AG09309 (cell line): ENCODE data around the gene TRA2B.

ENCODE experiments used
- DNase-seq: peaks from one replicate; pipeline ENCODE4 v3.0.0-alpha.2; 2010; ENCODE audit warnings: low read depth
- H3K4me3 ChIP-seq: 2 replicates; pipeline ENCODE4 v1.5.1; 2011; ENCODE audit warnings: mild to moderate bottlenecking, low read depth, low read length, moderate library complexity; ENCODE audit not compliant: control insufficient read depth
- TF ChIP-seq, protein P1 (sequence below): IDR thresholded peaks from 2 replicates; pipeline ENCODE4 v1.5.1; 2011; ENCODE audit warnings: mild to moderate bottlenecking, low read depth, low read length, inconsistent platforms; ENCODE audit not compliant: insufficient read depth, control insufficient read depth; ENCODE audit errors: missing control alignments

TRA2B gene

DNA sequence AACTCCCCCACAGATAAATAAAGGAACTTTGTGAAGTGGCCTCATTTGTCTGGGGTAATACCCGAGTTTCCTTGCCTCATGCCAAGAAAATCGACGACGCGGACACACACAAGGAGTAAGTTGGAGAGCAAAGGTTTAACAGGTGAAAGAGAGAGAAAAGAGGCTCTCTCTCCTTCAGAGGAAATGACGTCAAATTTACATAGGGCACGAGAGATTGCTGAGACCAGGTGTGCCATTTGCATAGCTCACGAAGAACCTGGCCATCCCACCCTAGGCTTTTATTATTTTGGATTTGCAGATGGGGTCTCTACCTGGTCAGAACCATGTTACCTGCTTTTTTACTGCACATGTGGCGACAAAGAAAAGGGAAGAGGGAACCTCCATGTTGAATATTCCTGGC, 63.7 kb downstream of the TRA2B start:
- TF ChIP-seq, protein P1, sequence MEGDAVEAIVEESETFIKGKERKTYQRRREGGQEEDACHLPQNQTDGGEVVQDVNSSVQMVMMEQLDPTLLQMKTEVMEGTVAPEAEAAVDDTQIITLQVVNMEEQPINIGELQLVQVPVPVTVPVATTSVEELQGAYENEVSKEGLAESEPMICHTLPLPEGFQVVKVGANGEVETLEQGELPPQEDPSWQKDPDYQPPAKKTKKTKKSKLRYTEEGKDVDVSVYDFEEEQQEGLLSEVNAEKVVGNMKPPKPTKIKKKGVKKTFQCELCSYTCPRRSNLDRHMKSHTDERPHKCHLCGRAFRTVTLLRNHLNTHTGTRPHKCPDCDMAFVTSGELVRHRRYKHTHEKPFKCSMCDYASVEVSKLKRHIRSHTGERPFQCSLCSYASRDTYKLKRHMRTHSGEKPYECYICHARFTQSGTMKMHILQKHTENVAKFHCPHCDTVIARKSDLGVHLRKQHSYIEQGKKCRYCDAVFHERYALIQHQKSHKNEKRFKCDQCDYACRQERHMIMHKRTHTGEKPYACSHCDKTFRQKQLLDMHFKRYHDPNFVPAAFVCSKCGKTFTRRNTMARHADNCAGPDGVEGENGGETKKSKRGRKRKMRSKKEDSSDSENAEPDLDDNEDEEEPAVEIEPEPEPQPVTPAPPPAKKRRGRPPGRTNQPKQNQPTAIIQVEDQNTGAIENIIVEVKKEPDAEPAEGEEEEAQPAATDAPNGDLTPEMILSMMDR, result no peak
- no peak overlapping the region for H3K4me3 ChIP-seq
- DNase-seq, result no peak

DNA sequence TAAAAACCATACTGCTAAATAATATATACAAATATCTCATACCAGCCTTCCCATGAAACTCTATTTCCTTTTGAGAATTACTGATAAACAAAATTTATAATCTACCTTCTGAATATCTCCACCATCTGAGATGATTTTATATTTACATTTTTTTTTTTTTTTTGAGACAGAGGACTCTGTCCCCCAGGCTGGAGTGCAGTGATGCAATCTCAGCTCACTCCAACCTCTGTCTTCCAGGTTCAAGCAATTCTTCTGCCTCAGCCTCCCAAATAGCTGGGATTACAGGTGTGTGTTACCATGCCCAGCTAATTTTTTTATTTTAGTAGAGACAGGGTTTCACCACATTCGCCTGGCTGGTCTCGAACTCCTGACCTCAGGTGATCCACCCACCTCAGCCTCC, 70.2 kb downstream of the TRA2B start:
- DNase-seq, result no peak

DNA sequence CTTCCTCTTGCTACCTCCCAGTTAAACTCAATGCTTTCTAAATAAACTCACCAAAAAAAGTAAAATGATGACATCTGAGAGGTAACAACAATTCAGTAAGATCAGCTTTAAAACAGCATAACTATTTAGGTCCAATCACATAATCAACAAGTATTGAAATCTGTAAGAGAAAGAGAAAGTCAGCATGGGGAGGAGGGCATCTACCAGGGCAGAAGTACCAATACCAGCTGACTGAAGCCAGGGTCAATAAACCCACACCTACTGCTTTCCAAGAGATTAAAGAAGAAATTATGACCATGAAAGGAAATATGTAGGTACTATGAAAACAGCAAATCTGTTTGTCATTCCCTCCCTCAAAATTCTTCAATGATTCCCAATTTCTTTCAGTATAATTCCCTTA, 70.8 kb downstream of the TRA2B start:
- H3K4me3 ChIP-seq, result no peak overlapping the region
- TF ChIP-seq, protein P1, result no peak
- no peak for DNase-seq

More for the DNA sequence above, 70.2 kb downstream of the TRA2B start:
- TF ChIP-seq, protein P1, result no peak
- no peak overlapping the region for H3K4me3 ChIP-seq

DNA sequence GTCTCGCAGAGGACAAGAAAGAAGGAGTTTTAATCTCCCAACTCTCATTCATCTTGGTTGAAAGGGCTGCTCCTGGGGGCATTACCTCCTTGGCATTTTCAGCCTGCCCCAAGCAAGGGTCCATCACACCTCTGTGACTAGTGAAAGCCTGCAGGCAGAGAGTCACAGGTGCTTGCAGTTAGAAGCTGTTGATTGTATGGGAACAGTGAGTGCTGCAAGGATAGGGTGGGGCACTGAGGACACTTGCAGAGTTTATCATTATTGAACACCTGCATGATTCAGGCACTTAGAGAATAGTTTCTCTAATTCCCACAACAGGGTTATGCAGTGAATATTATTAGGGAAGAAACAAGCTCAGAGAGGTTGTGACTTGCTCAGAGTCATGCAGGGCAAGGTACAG, 71.3 kb downstream of the TRA2B start:
- DNase-seq, result no peak
- TF ChIP-seq, protein P1, result no peak
- H3K4me3 ChIP-seq, result no peak overlapping the region
